HG03342 (cell line): Measurements from ENCODE around the gene CASK.

ENCODE experiments used
- ATAC-seq: cut with Tn5 transposase; IDR thresholded peaks from one replicate; pipeline ENCODE4 v1.9.1; 2021; ENCODE audit warnings: mild to moderate bottlenecking, moderate library complexity; ENCODE audit not compliant: unreplicated experiment

Gene CASK

GRCh38 chrX:41913476-41913875, 9.9 kb downstream of the CASK start:
- ATAC-seq, result no peak

GRCh38 chrX:41912923-41913322, 10.4 kb downstream of the CASK start:
- ATAC-seq, result no peak

- no peak for ATAC-seq
Measured at GRCh38 chrX:41909068-41909467, 14.3 kb downstream of the CASK start.

- no peak for ATAC-seq
Measured at GRCh38 chrX:41906515-41907187, 16.7 kb downstream of the CASK start.

GRCh38 chrX:41903544-41903943, 19.8 kb downstream of the CASK start:
- no peak for ATAC-seq

GRCh38 chrX:41900321-41900720, 23.0 kb downstream of the CASK start:
- no peak for ATAC-seq

GRCh38 chrX:41895826-41896225, 27.5 kb downstream of the CASK start:
- no peak for ATAC-seq

GRCh38 chrX:41890026-41890423, 33.3 kb downstream of the CASK start:
- no peak for ATAC-seq

- ATAC-seq, result no peak
Measured at GRCh38 chrX:41889317-41890025, 33.9 kb downstream of the CASK start.

- no peak for ATAC-seq
Measured at GRCh38 chrX:41887691-41888090, 35.7 kb downstream of the CASK start.

- no peak for ATAC-seq
Measured at GRCh38 chrX:41885724-41886123, 37.6 kb downstream of the CASK start.

- no peak for ATAC-seq
Measured at GRCh38 chrX:41881166-41881565, 42.2 kb downstream of the CASK start.

GRCh38 chrX:41877167-41877566, 46.2 kb downstream of the CASK start:
- no peak for ATAC-seq

GRCh38 chrX:41875142-41875541, 48.2 kb downstream of the CASK start:
- no peak for ATAC-seq

- ATAC-seq, result no peak
Measured at GRCh38 chrX:41870719-41871151, 52.6 kb downstream of the CASK start.

- no peak for ATAC-seq
Measured at GRCh38 chrX:41868392-41868977, 54.9 kb downstream of the CASK start.

- no peak for ATAC-seq
Measured at GRCh38 chrX:41863343-41864203, 59.8 kb downstream of the CASK start.

- ATAC-seq, result no peak
Measured at GRCh38 chrX:41862562-41863184, 60.7 kb downstream of the CASK start.

GRCh38 chrX:41858161-41858775, 65.1 kb downstream of the CASK start:
- ATAC-seq, result no peak

GRCh38 chrX:41857670-41858069, 65.7 kb downstream of the CASK start:
- no peak for ATAC-seq
